ENCODE measurements around the gene TRMT112.

The TRMT112 gene

DNA sequence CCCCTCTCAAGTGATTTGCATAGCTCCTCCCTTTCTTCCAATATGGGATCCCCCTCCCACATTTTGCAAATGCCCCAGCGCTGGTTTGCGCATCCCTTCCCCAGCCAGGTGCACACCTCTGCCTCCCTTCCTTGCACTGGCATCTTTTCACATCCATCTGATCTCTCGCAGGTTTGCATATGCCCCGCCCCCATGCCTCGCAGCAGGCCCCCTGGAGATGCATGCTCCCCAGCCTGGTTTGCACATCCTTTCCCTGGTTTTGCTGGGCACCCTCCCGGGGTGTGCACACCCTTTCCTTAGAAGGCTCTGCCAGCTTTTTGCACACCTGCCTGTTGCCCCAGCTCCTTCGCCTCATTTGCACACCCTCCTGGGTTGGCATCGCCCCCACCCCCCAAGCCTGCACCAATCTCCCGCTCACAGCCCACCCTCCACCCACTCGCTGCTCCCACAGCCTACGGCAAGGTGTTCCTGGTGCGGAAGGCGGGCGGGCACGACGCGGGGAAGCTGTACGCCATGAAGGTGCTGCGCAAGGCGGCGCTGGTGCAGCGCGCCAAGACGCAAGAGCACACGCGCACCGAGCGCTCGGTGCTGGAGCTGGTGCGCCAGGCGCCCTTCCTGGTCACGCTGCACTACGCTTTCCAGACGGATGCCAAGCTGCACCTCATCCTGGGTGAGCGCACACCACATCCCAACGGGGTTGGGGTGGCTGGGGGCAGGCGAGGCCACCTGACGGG, 42.5 kb upstream of the TRMT112 start:
- H3K27ac ChIP-seq: peak overlapping the region; percentile 95
- TF ChIP-seq, protein P1, sequence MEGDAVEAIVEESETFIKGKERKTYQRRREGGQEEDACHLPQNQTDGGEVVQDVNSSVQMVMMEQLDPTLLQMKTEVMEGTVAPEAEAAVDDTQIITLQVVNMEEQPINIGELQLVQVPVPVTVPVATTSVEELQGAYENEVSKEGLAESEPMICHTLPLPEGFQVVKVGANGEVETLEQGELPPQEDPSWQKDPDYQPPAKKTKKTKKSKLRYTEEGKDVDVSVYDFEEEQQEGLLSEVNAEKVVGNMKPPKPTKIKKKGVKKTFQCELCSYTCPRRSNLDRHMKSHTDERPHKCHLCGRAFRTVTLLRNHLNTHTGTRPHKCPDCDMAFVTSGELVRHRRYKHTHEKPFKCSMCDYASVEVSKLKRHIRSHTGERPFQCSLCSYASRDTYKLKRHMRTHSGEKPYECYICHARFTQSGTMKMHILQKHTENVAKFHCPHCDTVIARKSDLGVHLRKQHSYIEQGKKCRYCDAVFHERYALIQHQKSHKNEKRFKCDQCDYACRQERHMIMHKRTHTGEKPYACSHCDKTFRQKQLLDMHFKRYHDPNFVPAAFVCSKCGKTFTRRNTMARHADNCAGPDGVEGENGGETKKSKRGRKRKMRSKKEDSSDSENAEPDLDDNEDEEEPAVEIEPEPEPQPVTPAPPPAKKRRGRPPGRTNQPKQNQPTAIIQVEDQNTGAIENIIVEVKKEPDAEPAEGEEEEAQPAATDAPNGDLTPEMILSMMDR (conservative IDR thresholded peaks at IDR 0.05): peak; percentile 100

DNA sequence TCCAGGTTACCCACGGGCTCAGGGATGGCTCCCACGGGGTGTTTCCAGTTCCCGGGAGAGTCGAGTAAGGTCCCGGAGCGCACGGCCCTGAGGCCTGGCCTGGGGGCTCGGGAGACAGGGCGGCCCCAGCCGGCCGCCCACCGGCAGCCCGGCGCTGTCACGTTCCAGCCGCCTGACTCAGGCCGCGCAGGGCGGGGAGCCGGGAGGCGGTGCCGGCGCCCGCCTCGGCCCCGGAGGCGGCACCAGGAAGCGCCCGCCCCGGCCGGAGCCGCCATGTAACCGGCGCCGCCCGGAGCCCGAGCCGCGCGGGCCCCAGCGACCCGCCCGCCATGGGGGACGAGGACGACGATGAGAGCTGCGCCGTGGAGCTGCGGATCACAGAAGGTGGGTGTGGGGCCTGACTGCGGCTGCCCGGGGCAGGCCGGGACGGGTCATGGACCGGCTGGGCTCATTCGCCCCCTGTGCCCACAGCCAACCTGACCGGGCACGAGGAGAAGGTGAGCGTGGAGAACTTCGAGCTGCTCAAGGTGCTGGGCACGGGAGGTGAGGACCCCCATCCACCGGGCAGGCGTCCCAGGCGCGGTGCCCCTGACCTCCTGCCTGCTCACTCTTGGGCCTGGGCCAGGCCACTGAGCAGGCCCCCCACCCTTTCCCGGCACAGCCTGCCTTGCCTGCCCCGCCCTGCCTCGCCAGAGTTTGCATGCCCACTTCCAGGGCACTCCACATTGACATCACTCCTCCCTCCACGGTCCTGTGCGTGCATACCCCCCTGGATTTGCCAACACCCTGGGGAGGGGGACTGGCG, 41.8 kb upstream of the TRMT112 start, which contains the start of gene RPS6KA4:
RPS6KA4 (plus strand) TSS at position 256 of the 805 bp plus-strand sequence; CDS start at position 330, 74 bp downstream.
- TF ChIP-seq, protein P1 (conservative IDR thresholded peaks at IDR 0.05): peak; percentile 33; the same call in 1 of the 2 replicates
- H3K27ac ChIP-seq: peak within 1 kb of the TSS; percentile 95

DNA sequence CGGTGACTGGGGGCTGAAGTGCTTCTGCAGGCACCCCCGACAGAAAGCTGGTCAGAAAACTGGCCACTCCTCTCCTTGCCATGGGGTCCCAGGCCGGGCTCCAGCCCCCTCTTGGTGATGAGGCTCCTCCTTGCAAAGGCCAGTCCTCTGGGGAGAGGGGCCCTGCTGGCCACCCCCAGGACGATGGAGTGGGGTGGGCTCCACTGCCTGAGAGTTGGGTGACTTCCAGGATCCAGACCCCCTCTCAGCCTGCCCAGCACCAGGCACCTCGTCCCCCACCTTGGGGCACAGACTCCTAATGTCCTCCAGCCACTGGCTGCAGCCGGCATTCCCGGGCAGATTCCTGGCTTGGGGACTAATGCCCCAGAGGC, 41.2 kb upstream of the TRMT112 start:
- H3K27ac ChIP-seq: peak overlapping the region; percentile 95
- TF ChIP-seq, protein P1 (conservative IDR thresholded peaks at IDR 0.05): no peak

DNA sequence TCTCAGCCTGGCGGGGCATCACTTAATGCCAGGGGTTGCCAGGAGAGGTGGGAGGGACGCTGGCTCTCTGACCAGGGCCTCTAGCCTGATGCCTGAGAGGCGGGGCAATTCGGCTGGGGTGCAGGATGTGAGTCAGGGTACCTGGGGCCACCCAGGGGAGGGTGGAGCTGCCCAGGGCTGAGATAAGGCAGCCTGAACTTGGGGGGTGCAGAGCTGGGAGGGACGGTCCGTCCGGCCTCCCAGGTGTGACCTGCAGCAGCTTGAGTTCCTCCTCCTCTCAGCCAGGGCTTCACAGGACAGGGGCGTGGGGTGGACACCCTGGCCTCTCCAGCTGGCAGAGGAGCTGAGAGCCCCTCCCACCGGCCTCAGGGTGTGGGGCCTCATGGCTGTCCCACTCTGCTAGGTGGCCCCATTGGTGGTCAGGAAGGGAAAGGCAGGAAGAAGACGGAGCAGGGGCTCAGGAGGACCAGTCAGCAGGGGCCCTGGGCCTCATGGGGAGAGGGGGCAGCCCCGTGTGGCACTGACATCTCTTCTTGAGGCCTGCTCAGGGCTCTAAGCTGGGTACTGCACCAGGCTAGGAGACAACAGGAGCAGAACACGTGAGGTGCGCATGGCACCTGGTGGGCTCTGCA, 40.7 kb upstream of the TRMT112 start:
- TF ChIP-seq, protein P1 (conservative IDR thresholded peaks at IDR 0.05): no peak
- H3K27ac ChIP-seq: peak overlapping the region; percentile 95

DNA sequence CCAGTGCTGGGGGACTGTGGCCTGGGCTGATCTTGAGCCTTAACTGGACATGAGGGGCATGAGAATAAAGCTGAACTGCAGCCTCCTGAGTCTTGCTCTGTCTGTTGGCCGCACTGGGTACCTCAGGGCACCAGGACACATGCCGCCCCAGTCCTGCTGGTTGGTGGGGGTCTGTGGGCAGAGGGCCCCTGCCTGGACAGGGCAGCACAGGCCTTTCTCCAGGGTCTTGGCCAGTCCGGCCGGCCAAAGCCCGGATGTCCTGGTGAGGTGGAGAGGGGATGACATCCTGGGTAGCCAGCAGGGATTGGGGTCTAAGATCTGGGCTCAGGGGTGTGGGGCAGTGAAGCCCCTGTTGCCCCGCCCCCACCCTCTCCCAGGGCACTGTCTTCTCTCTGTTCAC, 40.1 kb upstream of the TRMT112 start:
- H3K27ac ChIP-seq: peak overlapping the region; percentile 95
- TF ChIP-seq, protein P1 (conservative IDR thresholded peaks at IDR 0.05): no peak

DNA sequence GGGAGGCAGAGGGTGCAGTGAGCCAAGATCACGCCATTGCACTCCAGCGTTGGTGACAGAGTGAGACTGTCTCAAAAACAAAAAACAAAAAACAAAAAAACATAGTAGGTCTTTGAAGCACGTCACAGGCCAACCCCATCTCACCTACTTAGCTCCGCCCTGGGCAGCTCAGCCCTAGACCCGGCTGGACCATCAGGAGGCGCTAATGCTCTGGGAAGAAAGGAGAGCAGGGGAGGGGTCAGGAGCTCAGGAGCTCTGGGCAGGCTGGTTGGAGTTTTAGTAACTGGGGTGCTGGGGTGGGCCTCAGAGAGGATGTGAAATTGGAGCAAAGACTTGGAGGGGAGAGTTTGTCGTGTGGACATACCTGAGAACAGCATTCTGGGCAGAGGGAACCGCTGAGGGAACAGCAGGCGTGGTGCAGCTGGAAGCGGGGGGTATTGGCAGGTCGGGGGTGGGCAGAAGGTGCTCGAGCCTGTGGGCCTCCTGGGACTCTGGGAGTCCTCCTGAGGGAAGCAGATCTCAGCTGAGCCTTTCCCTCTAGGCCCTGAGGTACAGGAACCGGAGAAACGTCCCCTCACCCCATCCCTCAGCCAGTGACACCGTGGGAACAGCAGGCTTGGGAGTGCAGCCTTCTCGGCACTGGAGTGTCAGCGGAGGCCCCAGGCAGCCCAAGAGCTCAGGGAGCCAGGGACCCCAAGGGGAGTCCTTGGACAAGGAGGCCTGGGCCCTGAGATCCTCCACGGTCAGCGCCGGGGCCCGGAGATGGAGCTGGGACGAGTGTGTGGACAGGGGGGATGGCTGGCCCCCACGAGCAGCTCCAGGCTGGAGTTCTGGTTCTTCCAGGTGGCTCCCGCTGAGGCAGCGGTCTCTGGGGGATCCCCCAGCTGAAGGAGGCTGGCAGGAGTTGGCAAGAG, 39.4 kb upstream of the TRMT112 start:
- TF ChIP-seq, protein P1 (conservative IDR thresholded peaks at IDR 0.05): peak; percentile 92
- peak overlapping the region; percentile 95 for H3K27ac ChIP-seq
